Measurements from ENCODE around the gene MED15.

- TF ChIP-seq POLR2AphosphoS5 (IDR thresholded peaks at IDR 0.05; ENCODE audit: low read depth) (no peak), CTCF (conservative IDR thresholded peaks at IDR 0.05; ENCODE audit: low read depth in 2 of 2) (no peak), EZH2 (IDR thresholded peaks at IDR 0.05; ENCODE audit: low read depth, unreplicated experiment) (no peak), EZH2phosphoT487 (IDR thresholded peaks at IDR 0.05; ENCODE audit: unreplicated experiment) (no peak)
Measured at GRCh38 chr22:20599117-20599516, 91.7 kb downstream of the MED15 start.
